ENCODE data around the gene NRARP.

Gene NRARP

GRCh38 chr9:137326445-137327065 is 24.5 kb upstream of the NRARP start:
- H3K4me3 ChIP-seq (ENCODE audit: low read depth, low read length), result no peak overlapping the region
- TF ChIP-seq CTCF (IDR thresholded peaks at IDR 0.05; ENCODE audit: borderline replicate concordance, insufficient read depth, low read depth, low read length), result no peak

GRCh38 chr9:137325799-137326198 is 23.7 kb upstream of the NRARP start:
- H3K4me3 ChIP-seq (ENCODE audit: low read depth, low read length), result no peak overlapping the region
- TF ChIP-seq CTCF (IDR thresholded peaks at IDR 0.05; ENCODE audit: borderline replicate concordance, insufficient read depth, low read depth, low read length), result no peak

GRCh38 chr9:137325124-137325523 is 23.1 kb upstream of the NRARP start:
- no peak for TF ChIP-seq CTCF (IDR thresholded peaks at IDR 0.05; ENCODE audit: borderline replicate concordance, insufficient read depth, low read depth, low read length)
- H3K4me3 ChIP-seq (ENCODE audit: low read depth, low read length), result no peak overlapping the region

GRCh38 chr9:137323531-137324331 is 21.7 kb upstream of the NRARP start:
- no peak overlapping the region for H3K4me3 ChIP-seq (ENCODE audit: low read depth, low read length)
- TF ChIP-seq CTCF (IDR thresholded peaks at IDR 0.05; ENCODE audit: borderline replicate concordance, insufficient read depth, low read depth, low read length), result no peak

- no peak overlapping the region for H3K4me3 ChIP-seq (ENCODE audit: low read depth, low read length)
- no peak for TF ChIP-seq CTCF (IDR thresholded peaks at IDR 0.05; ENCODE audit: borderline replicate concordance, insufficient read depth, low read depth, low read length)
Measured at GRCh38 chr9:137321726-137322361, 19.8 kb upstream of the NRARP start.

- TF ChIP-seq CTCF (IDR thresholded peaks at IDR 0.05; ENCODE audit: borderline replicate concordance, insufficient read depth, low read depth, low read length), result no peak
- no peak overlapping the region for H3K4me3 ChIP-seq (ENCODE audit: low read depth, low read length)
Measured at GRCh38 chr9:137320555-137321384, 18.7 kb upstream of the NRARP start.

All from GM12875 (cell line).